Left colon (tissue), 2 donors: ENCODE measurements around the gene UBR3. TPM values are rescaled to one million over a fixed set of nuclear protein-coding genes. Genes with fewer than 3 reads are reported as not detected.
"Not testable (repeated sequence)": the region's sequence is repeated elsewhere in the genome, so short reads cannot be mapped to it uniquely, and the experiment has no call there.

Source experiments
- ATAC-seq: fragments of 200-7000 bp; cut with Tn5 transposase; one replicate; pipeline ENCODE4 v1.9.1; 2020; ENCODE audit warnings: mild to moderate bottlenecking, moderate library complexity
- DNase-seq, 2 donors: peaks; one replicate each; pipeline ENCODE4 v3.0.0-alpha.2; 2020
- intact Hi-C, 2 donors: fragments of 100-400 bp; cut with DNase I in 1 of 2; cut with micrococcal nuclease in 1 of 2; formaldehyde crosslinking; loops; one replicate each; pipeline versions ENCODE4 v1.11.2 to v1.14.0; 2022; cut with DNase I, micrococcal nuclease
- total RNA-seq, 2 donors: library from RNA; stranded (reverse); fragmentation: NEBNext Ultra II Directional; extraction: Animal tissue kit (Norgen Biotek cat#: 25700); gene quantifications; one replicate each; pipeline ENCODE4 v1.2.1, GENCODE V29; 2021
- donor health status: DM: no; HTN: no; CAD: no.
- donor health status: DM: yes; HTN: yes; CAD: no.

Gene UBR3
- total RNA-seq, 2 donors from 2014 or later, result 36.8 to 41.5 TPM

GRCh38 chr2:169859423-169859822 is 32.2 kb downstream of the UBR3 start:
- intact Hi-C loops, result no loop called here
- ATAC-seq (no peak), DNase-seq (no peak)

GRCh38 chr2:169860149-169860548 is 32.9 kb downstream of the UBR3 start:
- DNase-seq (no peak), ATAC-seq (no peak)
- intact Hi-C loops, result no loop called here

GRCh38 chr2:169862816-169863215 is 35.6 kb downstream of the UBR3 start:
- ATAC-seq, result no peak
- intact Hi-C loops, result no loop called here

GRCh38 chr2:169865492-169865891 is 38.2 kb downstream of the UBR3 start:
- DNase-seq (no peak), ATAC-seq (no peak)
- intact Hi-C loops, result no loop called here

More at GRCh38 chr2:169862816-169863215, 35.6 kb downstream of the UBR3 start:
- DNase-seq, result no peak

GRCh38 chr2:169866230-169866629 is 39.0 kb downstream of the UBR3 start:
- ATAC-seq, DNase-seq, intact Hi-C loops: not testable (repeated sequence)

- intact Hi-C loops, result no loop called here
- DNase-seq (no peak), ATAC-seq (no peak)
Observed at GRCh38 chr2:169867579-169867978, 40.3 kb downstream of the UBR3 start.

GRCh38 chr2:169868951-169869350 is 41.7 kb downstream of the UBR3 start:
- ATAC-seq (no peak), DNase-seq (no peak)
- intact Hi-C loops, result no loop called here

GRCh38 chr2:169871369-169871768 is 44.1 kb downstream of the UBR3 start:
- DNase-seq, ATAC-seq, intact Hi-C loops: not testable (repeated sequence)

- ATAC-seq (no peak), DNase-seq (no peak)
- intact Hi-C loops, result no loop called here
Observed at GRCh38 chr2:169871994-169872393, 44.7 kb downstream of the UBR3 start.

GRCh38 chr2:169877398-169877797 is 50.1 kb downstream of the UBR3 start:
- no peak for ATAC-seq
- no peak for DNase-seq
- intact Hi-C loops, result no loop called here

- intact Hi-C loops, result no loop called here
- ATAC-seq, result no peak
- DNase-seq, result no peak
Observed at GRCh38 chr2:169887120-169887519, 59.9 kb downstream of the UBR3 start.

GRCh38 chr2:169891593-169892298 is 64.5 kb downstream of the UBR3 start:
- intact Hi-C loops, result no loop called here
- ATAC-seq (no peak), DNase-seq (no peak)

- no peak for ATAC-seq
- intact Hi-C loops, result no loop called here
- no peak for DNase-seq
Observed at GRCh38 chr2:169892951-169893350, 65.7 kb downstream of the UBR3 start.

GRCh38 chr2:169895294-169895985 is 68.2 kb downstream of the UBR3 start:
- no peak for DNase-seq
- no peak for ATAC-seq
- intact Hi-C loops, result no loop called here

- ATAC-seq (no peak), DNase-seq (no peak)
- intact Hi-C loops, result no loop called here
Observed at GRCh38 chr2:169897834-169898233, 70.6 kb downstream of the UBR3 start.

- DNase-seq, intact Hi-C loops, ATAC-seq: not testable (repeated sequence)
Observed at GRCh38 chr2:169900103-169900502, 72.8 kb downstream of the UBR3 start.

GRCh38 chr2:169900686-169901085 is 73.4 kb downstream of the UBR3 start:
- intact Hi-C loops, result no loop called here
- ATAC-seq (no peak), DNase-seq (no peak)

GRCh38 chr2:169906731-169907130 is 79.5 kb downstream of the UBR3 start:
- no peak for ATAC-seq
- intact Hi-C loops, result no loop called here
- DNase-seq, result no peak

GRCh38 chr2:169909376-169909775 is 82.1 kb downstream of the UBR3 start:
- ATAC-seq (no peak), DNase-seq (no peak)
- intact Hi-C loops, result no loop called here

- DNase-seq (no peak), ATAC-seq (no peak)
- intact Hi-C loops, result no loop called here
Observed at GRCh38 chr2:169910109-169910799, 83.0 kb downstream of the UBR3 start.
